GM19238 (cell line): ENCODE results near the gene TMEM165.
"Not testable (repeated sequence)": the region's sequence is repeated elsewhere in the genome, so short reads cannot be mapped to it uniquely, and the experiment has no call there.

Experiments used
- DNase-seq: peaks from one replicate; pipeline ENCODE4 v3.0.0; 2011; ENCODE audit warnings: low spot score; ENCODE audit not compliant: insufficient read length

TMEM165 gene

GRCh38 chr4:55395529-55396307 lies at the start of gene TMEM165:
TMEM165 (plus strand) TSS chr4:55395957; CDS start chr4:55396190, 233 bp downstream.
- DNase-seq: peak; percentile 86

- DNase-seq: peak; percentile 88
These were observed 49.5 kb upstream of the TMEM165 start, which contains the start of gene SRD5A3 for GRCh38 chr4:55345980-55346850. SRD5A3 (plus strand) TSS chr4:55346242; CDS start chr4:55346337, 95 bp downstream.

- no peak for DNase-seq
These were observed 48.9 kb upstream of the TMEM165 start for GRCh38 chr4:55346851-55347255.

- DNase-seq: no peak
These were observed 48.0 kb upstream of the TMEM165 start for GRCh38 chr4:55347610-55348228.

GRCh38 chr4:55348466-55348865 lies 47.3 kb upstream of the TMEM165 start:
- no peak for DNase-seq

GRCh38 chr4:55350870-55351269 lies 44.9 kb upstream of the TMEM165 start:
- DNase-seq: not testable (repeated sequence)

GRCh38 chr4:55351824-55352223 lies 43.9 kb upstream of the TMEM165 start:
- DNase-seq: no peak

GRCh38 chr4:55352726-55353125 lies 43.0 kb upstream of the TMEM165 start:
- no peak for DNase-seq

GRCh38 chr4:55353228-55353747 lies 42.5 kb upstream of the TMEM165 start:
- DNase-seq: not testable (repeated sequence)

GRCh38 chr4:55354648-55355047 lies 41.1 kb upstream of the TMEM165 start:
- no peak for DNase-seq

GRCh38 chr4:55355555-55355954 lies 40.2 kb upstream of the TMEM165 start:
- no peak for DNase-seq

- DNase-seq: no peak
These were observed 38.7 kb upstream of the TMEM165 start for GRCh38 chr4:55356991-55357461.

- DNase-seq: no peak
These were observed 37.5 kb upstream of the TMEM165 start for GRCh38 chr4:55358246-55358645.

GRCh38 chr4:55358668-55359067 lies 37.1 kb upstream of the TMEM165 start:
- DNase-seq: peak; percentile 13

- no peak for DNase-seq
These were observed 36.3 kb upstream of the TMEM165 start for GRCh38 chr4:55359397-55359916.

GRCh38 chr4:55362938-55363337 lies 32.8 kb upstream of the TMEM165 start:
- DNase-seq: not testable (repeated sequence)

- DNase-seq: no peak
These were observed 31.9 kb upstream of the TMEM165 start for GRCh38 chr4:55363691-55364351.

GRCh38 chr4:55364691-55365344 lies 30.9 kb upstream of the TMEM165 start:
- no peak for DNase-seq

GRCh38 chr4:55365345-55365728 lies 30.4 kb upstream of the TMEM165 start:
- DNase-seq: no peak

- DNase-seq: no peak
These were observed 29.1 kb upstream of the TMEM165 start for GRCh38 chr4:55366621-55367020.
